GM21447 (cell line): ENCODE data around the gene IL18RAP.

Source experiments
- ATAC-seq: cut with Tn5 transposase; IDR thresholded peaks from one replicate; pipeline ENCODE4 v1.9.1; 2021; ENCODE audit not compliant: unreplicated experiment

The IL18RAP gene, protein sequence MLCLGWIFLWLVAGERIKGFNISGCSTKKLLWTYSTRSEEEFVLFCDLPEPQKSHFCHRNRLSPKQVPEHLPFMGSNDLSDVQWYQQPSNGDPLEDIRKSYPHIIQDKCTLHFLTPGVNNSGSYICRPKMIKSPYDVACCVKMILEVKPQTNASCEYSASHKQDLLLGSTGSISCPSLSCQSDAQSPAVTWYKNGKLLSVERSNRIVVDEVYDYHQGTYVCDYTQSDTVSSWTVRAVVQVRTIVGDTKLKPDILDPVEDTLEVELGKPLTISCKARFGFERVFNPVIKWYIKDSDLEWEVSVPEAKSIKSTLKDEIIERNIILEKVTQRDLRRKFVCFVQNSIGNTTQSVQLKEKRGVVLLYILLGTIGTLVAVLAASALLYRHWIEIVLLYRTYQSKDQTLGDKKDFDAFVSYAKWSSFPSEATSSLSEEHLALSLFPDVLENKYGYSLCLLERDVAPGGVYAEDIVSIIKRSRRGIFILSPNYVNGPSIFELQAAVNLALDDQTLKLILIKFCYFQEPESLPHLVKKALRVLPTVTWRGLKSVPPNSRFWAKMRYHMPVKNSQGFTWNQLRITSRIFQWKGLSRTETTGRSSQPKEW

DNA sequence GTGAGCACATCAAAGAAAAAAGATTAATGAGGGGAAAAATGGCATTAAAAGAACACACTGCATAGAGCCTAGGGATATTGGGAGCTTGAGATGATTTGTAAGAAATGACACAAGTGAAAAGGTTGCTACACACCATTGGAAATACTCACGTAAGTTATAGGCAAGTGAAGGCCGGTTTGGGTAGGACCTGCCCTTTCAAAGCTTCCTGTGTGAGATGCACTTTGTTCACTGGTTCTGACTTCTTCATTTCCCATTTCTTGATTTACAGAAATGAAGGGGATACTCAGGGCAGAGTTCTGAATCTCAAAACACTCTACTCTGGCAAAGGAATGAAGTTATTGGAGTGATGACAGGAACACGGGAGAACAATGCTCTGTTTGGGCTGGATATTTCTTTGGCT lies at the start of gene IL18RAP:
IL18RAP (plus strand) TSS at position 251 of the 400 bp plus-strand sequence; CDS start at position 369, 118 bp downstream.
- no peak for ATAC-seq

DNA sequence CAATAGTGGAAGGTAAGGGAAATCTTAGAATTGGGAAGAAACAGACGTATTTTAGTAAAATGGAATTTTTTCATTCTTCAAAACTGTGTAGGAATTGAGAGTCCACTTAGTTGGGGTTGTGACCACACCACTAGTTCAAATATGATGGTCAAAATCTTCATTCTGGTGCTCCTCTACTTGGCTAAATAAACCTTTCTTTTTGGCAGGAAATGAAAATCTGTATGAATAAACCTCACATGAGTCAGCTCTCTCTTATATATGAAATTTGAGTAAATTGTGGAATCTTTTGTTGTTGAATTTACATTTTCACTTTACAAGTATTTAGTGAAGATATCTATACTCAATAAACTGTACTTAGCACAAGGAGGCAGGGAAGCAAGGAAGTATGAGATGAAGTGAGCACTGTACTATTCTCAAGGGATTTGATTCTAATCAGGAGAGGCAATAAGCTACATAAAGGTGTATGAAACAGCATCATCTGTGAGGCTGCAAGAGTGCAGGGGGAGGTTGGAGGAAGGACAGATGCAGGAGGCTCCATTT lies 46.8 kb upstream of the IL18RAP start:
- no peak for ATAC-seq

DNA sequence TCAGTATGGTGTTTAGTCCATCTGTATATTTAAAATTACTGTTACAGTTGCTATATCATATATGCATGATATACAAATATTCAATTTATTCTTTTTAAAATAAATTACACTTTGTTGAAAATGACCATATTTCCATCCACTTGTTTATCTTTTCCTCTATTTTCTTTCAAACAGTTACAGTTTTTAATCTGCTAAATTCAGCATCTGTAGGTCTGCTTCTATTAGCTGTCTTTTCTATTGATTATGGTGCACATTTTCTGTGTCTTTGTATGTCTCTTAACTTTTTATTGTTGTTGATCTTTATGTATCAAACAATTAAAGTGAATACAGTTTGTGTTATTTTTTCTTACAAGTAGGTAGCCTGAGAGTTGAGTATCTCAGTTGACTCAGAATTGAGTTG lies 39.2 kb upstream of the IL18RAP start:
- ATAC-seq, result no peak

DNA sequence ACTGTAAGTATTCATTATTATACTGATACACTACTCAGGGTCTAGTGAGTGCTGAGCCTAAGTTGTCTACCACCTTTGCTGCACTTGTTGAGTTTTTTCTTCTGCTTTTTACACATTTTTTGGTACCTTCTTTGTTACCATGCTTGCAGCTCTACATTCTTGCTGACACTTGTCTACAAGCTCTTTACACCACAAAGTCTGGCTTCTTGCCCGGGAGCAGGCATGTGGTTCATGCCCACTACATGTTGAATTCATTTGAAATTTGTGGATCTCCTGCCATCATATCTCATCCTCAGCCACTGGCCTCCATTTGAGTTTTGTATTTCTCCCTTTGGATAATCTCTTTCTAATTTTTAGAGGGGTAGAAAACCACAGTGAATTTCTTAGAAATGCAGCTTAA lies 37.4 kb upstream of the IL18RAP start:
- ATAC-seq, result no peak

DNA sequence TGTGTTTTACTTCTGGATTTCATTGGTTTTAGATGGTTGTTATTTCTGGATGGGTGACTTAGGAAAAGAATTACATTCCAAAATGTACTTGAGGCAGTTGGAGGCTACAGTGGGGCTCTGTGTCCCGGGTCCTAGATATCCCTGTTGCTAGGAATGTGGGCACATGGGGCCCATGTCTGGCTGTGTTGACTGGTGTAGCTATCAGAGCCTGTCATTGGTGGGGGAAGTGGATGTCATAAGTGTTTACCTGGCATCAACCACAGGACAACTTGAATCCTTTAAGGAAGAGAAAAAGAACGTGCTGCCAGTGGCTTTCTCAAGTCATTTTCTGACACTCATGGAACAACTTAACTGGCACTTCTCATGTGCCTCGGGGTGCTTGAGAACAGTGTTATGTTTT lies 37.0 kb upstream of the IL18RAP start:
- ATAC-seq, result no peak

DNA sequence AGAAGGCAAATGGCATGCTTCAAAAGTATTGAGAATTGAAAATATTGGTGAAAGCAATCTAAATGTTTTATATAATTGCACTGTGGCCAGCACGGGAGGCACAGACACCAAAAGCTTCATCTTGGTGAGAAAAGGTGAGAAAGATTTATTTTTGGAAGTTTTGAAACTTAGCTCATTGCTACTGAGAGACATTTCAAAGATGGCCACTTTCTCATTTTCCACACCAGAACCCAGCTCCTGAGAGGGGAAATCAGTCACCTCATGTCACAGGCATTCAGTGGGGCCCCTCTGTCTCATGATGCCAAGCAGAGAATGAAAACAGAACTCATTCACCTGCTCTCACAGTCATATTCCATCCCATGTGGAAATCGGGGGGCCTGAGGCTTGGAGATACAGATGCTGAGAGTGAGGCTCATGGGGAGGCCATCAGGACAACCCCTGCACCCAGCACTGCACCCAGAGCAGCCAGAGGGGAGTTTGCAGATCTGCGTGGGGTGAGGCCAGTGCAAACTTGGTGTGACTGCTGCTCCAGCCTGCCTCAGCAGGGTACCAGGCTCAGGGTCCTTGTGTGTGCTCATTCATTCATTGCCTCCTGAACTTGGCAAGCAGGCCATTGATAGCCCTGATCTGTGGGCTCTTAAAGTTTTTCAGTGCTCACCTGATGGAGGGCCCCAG lies 36.0 kb upstream of the IL18RAP start:
- ATAC-seq, result no peak

DNA sequence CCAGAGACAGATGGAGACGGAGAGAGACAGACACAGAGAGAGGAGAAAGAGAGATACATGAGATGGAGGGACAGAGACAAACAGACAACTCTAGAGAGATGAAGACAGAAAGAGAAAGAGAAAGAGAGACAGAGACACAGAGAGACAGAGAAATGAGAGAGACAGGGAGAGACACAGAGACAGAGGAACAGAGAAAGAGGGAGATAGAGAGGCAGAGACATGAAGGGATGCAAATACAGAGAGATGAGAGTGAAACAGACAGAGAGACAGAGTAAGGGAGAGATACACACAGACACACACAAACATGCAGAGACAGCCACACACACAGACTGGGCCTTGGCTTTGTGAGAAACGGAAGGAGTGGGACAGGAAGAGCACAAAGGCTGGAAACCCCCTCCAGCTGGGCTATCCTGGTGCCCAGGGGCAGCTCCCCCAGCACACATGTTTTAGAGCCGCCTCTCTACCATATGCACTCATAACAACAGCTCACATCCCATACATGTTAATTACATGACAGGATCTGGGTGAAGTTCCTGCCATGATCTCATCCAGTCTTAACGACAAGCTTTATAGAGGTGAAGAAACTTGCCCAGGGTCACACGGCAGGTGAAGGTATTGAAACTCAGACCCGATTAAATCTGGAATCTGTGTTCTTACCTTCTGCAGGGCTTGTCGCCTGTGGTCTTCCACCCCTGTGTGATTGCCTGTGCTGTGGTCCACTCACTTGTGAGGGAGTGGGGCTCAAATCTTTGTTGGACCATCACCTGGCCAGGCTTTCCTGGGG lies 35.0 kb upstream of the IL18RAP start:
- no peak for ATAC-seq

DNA sequence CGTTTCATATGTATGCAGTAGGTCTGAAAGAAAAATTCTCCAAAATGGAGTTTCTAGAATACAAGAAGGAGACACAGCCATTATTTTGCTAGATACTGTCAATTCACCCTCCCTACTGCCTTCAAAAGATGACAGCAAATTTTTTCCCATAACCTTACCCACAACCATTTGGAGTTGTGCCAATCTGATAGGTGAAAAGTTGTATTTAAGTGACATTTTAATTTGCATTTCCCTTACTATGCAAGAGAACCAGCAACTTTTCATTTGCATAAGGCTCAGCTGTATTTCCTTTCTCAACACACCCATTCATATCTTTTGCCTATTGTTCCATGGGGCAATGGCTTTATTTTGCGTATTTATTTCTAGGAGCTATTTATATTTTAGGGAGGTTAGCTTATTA lies 31.4 kb upstream of the IL18RAP start:
- no peak for ATAC-seq

DNA sequence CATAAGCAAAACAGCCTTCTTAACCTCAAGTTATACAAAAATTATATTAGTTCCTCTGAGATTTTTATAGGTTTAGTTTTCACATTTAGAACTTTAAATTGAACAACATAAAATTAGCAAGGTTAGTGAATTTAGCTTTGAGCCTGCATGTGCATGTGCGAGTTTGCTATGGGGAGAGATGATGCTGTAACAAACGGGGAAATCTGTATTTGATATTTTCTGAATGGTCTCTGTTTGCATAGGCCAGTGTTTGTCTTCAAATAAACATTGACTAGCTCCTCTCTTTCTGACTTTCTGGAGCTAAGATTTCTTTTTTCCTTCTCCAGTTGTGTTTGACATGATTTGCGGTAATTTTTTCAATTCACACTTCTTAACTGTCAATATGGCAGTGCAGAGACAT lies 30.9 kb upstream of the IL18RAP start:
- no peak for ATAC-seq

DNA sequence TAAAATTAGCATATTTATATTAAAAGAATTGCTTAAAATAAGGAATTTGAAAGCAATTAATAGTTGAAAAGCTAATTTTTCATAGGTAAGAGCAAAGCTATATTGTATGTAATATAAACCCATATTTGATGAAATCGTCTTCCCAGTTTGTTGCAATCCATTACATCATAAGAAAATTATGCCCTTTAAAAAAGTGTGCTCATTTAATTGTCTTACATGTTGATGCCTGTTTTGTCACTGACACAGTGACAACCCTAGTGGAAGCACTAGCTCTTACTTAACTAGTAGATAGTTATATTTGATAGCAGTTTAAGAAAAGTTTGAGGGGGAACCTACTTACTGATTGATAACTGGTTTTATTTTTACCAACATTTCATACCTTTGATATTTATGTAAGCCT lies 30.0 kb upstream of the IL18RAP start:
- ATAC-seq, result no peak

DNA sequence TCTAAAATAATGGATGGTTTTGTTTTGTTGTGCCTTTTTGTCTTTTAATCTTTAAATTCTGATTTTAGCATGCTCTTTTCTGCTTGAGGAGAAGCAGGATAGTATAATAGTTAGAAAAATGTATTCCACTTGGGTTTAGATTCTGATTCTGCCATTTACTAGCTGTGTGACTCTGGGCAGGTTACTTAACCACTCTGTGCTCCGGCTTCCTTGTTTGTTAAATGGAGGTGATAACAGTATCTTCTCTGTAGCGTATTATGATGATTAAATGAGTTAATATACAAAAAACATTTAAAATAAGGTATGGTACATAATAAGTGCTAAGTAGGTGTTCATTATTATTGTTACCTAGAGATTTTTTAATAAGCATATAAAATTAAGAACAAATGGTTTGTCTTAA lies 26.9 kb upstream of the IL18RAP start:
- no peak for ATAC-seq

DNA sequence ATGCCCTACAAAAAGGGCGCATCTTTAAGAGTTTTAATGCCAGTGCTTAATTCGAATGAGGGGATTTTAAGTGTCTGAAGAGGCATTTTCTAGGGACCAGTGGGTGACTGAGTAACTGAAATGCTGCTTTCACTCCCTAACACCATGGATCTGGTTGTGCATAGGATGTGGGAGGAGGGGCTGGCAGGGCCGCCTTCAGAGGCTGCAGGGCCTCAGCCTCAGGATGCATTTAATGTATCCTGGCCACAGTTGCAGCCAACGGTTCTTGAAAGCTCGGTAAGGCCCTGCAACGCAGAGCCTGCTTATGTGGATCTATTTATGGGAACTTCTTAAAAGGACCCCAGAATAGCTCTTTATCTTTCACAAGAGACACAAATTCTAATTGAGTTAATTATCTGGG lies 25.8 kb upstream of the IL18RAP start:
- ATAC-seq, result no peak

DNA sequence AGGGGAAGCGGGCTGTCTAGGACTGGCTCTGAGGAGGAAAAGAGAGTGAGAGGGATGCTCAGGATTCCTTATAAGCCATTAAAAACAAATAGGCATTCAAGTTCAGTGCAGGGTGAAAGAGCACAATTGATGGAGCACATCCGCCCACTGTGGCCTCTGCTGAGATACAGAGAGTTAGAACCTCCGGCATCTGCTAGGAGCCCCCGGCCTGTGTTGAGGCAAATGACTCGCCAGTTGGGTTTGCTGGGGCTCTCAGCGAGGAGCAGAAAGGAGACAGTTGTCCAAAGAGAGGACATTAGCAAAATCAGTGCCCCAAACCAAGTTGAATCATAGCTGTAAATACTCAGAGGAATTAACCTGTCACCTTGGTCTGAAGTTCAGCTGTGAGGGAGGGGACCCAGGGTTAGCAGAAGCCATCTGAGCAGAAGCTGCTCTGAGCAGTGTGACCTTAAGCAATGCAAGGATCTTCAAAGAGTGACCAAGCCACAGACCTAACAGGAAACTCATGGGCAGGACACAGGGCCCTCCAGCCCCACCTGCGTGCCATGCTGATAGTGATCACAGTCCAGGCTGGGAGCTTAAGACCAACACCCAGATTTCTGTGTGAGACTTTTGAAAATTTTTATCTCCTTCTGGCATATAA lies 23.3 kb upstream of the IL18RAP start:
- ATAC-seq, result no peak

DNA sequence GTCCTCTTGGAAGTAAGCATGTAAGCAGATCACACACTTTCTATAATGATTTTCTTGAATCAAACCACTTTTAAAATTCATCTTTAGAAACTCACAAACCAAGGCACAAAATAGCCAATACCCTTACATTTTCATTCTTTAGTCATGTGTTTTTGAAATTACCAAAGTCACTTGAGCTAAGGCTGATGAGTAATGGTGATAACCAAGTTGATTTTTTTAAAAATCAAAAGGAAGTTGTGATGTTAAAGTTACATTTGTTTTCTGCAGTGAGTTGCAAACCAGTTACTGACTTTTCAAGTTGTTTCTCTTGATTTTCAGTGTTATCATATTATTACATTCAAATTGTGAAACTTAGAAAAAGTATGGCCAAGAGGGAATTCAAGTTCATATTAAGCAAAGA lies 21.5 kb upstream of the IL18RAP start:
- ATAC-seq, result no peak

DNA sequence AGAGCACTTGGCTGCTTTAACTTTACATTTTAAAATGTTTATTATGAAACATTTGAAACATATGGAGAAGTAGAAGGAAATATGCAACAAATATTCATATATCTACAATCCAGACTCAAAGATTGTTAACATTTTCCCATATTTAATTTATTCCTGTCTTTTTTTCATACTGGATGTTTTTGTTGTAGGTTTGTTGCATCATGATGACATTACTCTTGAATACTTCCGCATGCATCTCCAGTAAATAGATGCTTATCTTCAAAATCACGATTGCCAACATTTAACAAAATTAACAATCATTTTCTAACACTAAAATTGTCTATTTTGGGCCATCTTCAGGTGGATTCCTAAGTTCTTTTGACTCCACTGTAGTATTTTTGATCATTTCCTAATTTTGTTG lies 21.1 kb upstream of the IL18RAP start:
- no peak for ATAC-seq

DNA sequence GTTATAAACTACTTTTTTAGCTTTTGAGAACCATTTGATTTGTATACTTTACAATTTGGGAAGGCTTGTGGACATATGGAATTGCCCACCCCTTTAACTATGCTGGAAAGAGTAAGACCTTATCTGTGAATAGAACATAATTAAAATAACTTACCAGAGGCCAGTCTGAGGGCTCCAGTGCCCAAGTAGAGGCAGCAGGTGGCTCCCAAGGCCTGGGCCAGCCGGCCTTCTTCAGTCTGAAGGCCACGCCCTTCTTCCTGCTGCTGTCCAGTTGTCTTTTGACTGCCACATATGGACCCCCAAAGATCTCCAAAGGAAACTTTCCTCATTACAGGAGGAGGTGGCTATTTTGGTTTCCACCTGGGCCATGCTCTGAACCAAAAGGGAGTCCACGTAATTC lies 12.0 kb upstream of the IL18RAP start:
- no peak for ATAC-seq

DNA sequence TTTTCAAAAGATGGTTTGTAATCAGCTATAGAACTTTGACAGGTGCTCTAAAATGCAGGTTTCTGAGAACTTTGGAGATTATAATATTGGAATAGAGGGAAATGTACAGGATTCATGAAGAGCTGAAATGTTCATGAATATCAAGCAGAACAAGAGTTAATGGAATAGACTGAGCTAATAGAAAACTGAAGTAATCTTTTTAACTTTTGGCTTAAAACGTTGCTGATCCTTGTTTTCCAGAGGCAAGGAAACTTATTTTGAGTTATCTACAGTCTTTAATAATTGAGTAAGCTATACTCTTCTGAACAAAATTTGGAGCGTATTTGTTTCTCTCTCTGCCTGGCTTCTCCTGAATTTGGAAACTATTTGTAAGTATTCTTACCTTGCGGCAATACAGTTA lies 10.8 kb upstream of the IL18RAP start:
- ATAC-seq, result no peak

DNA sequence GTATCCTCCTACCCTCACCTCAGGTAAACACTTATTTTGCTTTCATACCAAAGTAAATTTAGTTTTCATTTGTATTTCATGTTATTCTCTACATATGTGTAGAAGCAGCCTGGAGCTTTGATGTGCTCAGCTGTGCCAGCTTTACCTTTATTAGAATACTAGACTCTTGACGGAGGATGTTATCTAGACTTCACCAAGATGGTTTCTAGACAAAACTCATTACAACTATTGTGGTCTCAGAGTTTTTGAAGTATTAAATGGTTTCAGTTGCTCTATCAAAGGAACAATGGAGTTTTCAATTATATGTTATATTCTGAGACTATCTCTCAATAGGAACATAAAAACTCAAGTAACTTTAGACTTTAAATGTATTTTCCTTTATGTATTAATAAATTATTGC lies 5.0 kb upstream of the IL18RAP start:
- ATAC-seq, result peak; percentile 52

DNA sequence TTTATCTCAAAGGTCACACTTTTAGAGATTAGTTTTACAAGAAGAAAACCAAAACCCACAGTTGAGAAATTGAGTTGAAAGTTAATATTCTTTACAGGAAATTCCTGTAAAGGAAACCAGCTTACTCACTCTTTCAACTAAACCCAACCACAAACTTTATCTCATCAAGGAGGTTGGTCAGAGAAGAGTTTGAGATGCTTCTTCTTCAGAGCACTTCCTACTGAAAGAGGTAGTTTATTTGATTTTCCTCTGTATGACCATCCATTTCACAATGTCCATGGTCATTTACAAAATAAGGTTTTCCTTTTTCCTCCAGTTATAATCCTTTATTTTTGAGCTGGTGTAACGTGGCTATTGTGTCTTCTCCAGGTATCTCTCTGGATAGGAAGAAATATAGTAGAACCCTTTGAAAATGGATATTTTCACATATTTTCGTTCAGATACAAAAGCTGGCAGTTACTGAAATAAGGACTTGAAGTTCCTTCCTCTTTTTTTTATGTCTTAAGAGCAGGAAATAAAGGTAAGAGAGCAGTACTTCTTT lies 4.5 kb upstream of the IL18RAP start:
- ATAC-seq, result peak; percentile 91

DNA sequence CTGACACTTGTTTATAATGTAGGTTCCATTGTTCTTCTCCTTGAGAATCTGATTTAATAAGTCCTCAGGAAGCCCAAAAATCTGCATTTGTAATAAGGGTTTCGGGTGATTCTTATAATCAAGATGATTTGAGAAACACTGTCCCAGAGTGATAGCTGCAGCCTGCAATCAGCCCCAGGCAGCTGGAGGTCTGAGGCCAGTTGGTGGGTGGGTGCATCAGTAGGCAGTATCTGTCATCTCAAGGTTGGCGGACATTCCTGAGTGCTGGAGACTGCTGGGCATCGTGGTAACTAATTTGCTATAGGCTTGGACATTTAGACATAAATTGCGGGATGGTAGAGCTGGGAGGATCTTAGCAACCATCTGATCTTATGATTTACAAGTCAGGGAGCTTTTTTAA lies 2.7 kb upstream of the IL18RAP start:
- ATAC-seq, result no peak
